CD4-positive, alpha-beta memory T cell (primary cell): ENCODE data around the gene CAP2. TPM values are rescaled to one million over a fixed set of nuclear protein-coding genes. Genes with fewer than 3 reads are reported as not detected.

Experiments
- CTCF ChIA-PET: fragments of 350-600 bp; sonication (Branson Sonifier 250); formaldehyde crosslinking; loops from one replicate; lab custom pipeline; 2021; ENCODE audit warnings: inconsistent platforms; ENCODE audit not compliant: partially characterized antibody; lab: Charles Lee
- POLR2A ChIA-PET: fragments of 350-600 bp; sonication (Branson Sonifier 250); formaldehyde crosslinking; loops from one replicate; lab custom pipeline; 2021; ENCODE audit not compliant: partially characterized antibody; lab: Charles Lee
- DNase-seq, 5 donors: peaks; one replicate each; pipeline versions ENCODE4 v3.0.0 to v3.0.0-alpha.2; 2020 to 2022; ENCODE audit warnings: mixed read lengths in 1 of 5
- H3K27ac ChIP-seq: one replicate; pipeline ENCODE4 v1.7.0; 2013; ENCODE audit warnings: low read depth, low read length
- H3K27me3 ChIP-seq: 2 replicates; pipeline ENCODE4 v1.7.0; 2013; ENCODE audit warnings: mild to moderate bottlenecking, low read length, moderate library complexity; ENCODE audit not compliant: insufficient read depth
- H3K36me3 ChIP-seq: 2 replicates; pipeline ENCODE4 v1.7.0; 2013; ENCODE audit warnings: mild to moderate bottlenecking, low read length, moderate library complexity; ENCODE audit not compliant: insufficient read depth
- H3K4me1 ChIP-seq: 2 replicates; pipeline ENCODE4 v1.7.0; 2013; ENCODE audit warnings: mild to moderate bottlenecking, low read length, moderate library complexity; ENCODE audit not compliant: insufficient read depth
- H3K4me3 ChIP-seq, 2 donors: one replicate each; pipeline ENCODE4 v1.7.0; 2013; ENCODE audit warnings: low read length in 2 of 2, mild to moderate bottlenecking in 1 of 2
- H3K9me3 ChIP-seq, 2 donors: one replicate each; pipeline ENCODE4 v1.7.0; 2013; ENCODE audit warnings: low read length in 2 of 2, control low read depth in 1 of 2; ENCODE audit not compliant: control insufficient read depth in 1 of 2
- H3K27ac Mint-ChIP-seq, 7 donors: one replicate each; pipeline ENCODE4 v1.8.0; 2020 to 2021; ENCODE audit warnings: mixed read lengths in 7 of 7, mild to moderate bottlenecking in 6 of 7, inconsistent platforms in 3 of 7, moderate library complexity in 3 of 7
- H3K27me3 Mint-ChIP-seq, 2 donors: one replicate each; pipeline ENCODE4 v1.8.0; 2020 to 2021; ENCODE audit warnings: mixed read lengths in 2 of 2
- H3K36me3 Mint-ChIP-seq, 2 donors: one replicate each; pipeline ENCODE4 v1.8.0; 2020 to 2021; ENCODE audit warnings: mixed read lengths in 2 of 2, inconsistent platforms in 1 of 2, mild to moderate bottlenecking in 1 of 2
- H3K4me1 Mint-ChIP-seq, 4 donors: one replicate each; pipeline ENCODE4 v1.8.0; 2020 to 2021; ENCODE audit warnings: mixed read lengths in 4 of 4, mild to moderate bottlenecking in 1 of 4
- H3K4me3 Mint-ChIP-seq, 8 donors: one replicate each; pipeline ENCODE4 v1.8.0; 2020 to 2021; ENCODE audit warnings: mixed read lengths in 8 of 8, mild to moderate bottlenecking in 7 of 8, moderate library complexity in 6 of 8, inconsistent platforms in 3 of 8
- H3K9me3 Mint-ChIP-seq, 8 donors: one replicate each; pipeline ENCODE4 v1.8.0; 2020 to 2021; ENCODE audit warnings: mixed read lengths in 8 of 8, mild to moderate bottlenecking in 5 of 8, inconsistent platforms in 3 of 8, moderate library complexity in 1 of 8
- intact Hi-C: fragments of 100-400 bp; cut with micrococcal nuclease; formaldehyde crosslinking; loops from one replicate; pipeline ENCODE4 v1.15.1; 2023
- polyA plus RNA-seq, 2 donors: library from polyadenylated mRNA; unstranded; fragments of 300-500 nt; fragmentation: Illumina TruSeq; gene quantifications; one replicate each; pipeline ENCODE4 v1.2.3, GENCODE V29; 2021
- total RNA-seq, 2 experiments: library from RNA; stranded (reverse); gene quantifications; one replicate each; pipeline ENCODE4 v1.2.3, GENCODE V29; 2021

The CAP2 gene
- total and polyA plus RNA-seq, 4 experiments from 2014 or later: not detected

DNA sequence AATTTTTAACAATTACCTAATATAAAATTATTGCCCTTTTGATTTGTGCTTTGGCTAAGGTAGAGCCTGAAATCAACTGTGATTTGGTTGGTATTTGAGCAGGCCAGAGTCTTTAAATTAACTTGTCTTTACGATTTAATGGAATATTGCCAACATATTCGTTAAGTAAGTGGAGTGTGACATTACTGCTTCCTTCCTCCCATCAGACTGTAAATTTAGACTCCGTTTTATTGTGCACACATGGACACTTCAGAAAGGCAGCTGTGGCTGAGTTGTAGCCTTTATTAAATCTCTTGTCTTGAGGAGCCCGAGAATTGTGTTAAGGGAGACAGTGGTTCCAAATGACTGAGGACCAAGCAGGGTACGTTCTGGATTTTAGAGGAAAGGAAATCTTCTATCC, 57.4 kb downstream of the CAP2 start:
- Histone ChIP-seq H3K9me3 (no peaks in the 10 kb centered on the region), H3K4me3 (no peak overlapping the region), H3K27me3 (no peaks in the 10 kb centered on the region), H3K36me3 (no peaks in the 10 kb centered on the region), H3K27ac (no peak overlapping the region), H3K4me1 (no peaks in the 10 kb centered on the region)
- POLR2A ChIA-PET: no interaction called here
- H3K27me3 Mint-ChIP-seq: peaks cover 11 to 13% of the 10 kb centered on the region in 2 donors
- CTCF ChIA-PET: no interaction called here
- H3K4me1 Mint-ChIP-seq: no peaks in the 10 kb centered on the region
- H3K9me3 Mint-ChIP-seq: peaks cover 0 to 7% (median 0%) of the 10 kb centered on the region in 8 donors
- H3K4me3 Mint-ChIP-seq: no peak overlapping the region
- no peak overlapping the region for H3K27ac Mint-ChIP-seq
- H3K36me3 Mint-ChIP-seq: no peaks in the 10 kb centered on the region
- intact Hi-C loops: no loop called here
- DNase-seq: no peak

DNA sequence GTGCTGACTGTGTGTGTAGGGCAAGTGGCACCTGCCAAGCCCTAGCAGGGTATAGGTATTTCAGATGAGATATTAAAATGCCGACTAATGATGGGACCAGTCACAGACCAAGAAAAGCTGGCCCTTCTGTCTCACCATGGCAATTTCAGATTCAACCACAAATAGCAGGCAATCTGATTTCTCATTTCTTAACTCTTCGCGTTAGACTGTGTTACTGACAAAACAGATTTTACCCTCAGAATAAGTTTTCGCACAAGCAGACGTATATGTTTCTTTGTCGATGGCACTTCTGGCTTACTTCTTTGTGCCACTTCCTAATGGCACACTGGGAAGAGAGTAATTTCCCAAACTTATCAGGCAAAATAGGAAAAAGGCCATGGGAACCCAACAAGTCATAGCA, 58.7 kb downstream of the CAP2 start:
- H3K27me3 ChIP-seq: no peaks in the 10 kb centered on the region
- ChIA-PET POLR2A (no interaction called here), CTCF (no interaction called here)
- no peak overlapping the region for H3K4me3 ChIP-seq
- H3K36me3 Mint-ChIP-seq: no peaks in the 10 kb centered on the region
- no peak for DNase-seq
- no peaks in the 10 kb centered on the region for H3K4me1 ChIP-seq
- no peaks in the 10 kb centered on the region for H3K36me3 ChIP-seq
- no peaks in the 10 kb centered on the region for H3K4me1 Mint-ChIP-seq
- peaks cover 0 to 8% (median 0%) of the 10 kb centered on the region in 8 donors for H3K9me3 Mint-ChIP-seq
- no peak overlapping the region for H3K27ac Mint-ChIP-seq
- intact Hi-C loops: no loop called here
- no peaks in the 10 kb centered on the region for H3K9me3 ChIP-seq
- H3K4me3 Mint-ChIP-seq: no peak overlapping the region
- H3K27ac ChIP-seq: no peak overlapping the region
- peaks cover 14 to 17% of the 10 kb centered on the region in 2 donors for H3K27me3 Mint-ChIP-seq

DNA sequence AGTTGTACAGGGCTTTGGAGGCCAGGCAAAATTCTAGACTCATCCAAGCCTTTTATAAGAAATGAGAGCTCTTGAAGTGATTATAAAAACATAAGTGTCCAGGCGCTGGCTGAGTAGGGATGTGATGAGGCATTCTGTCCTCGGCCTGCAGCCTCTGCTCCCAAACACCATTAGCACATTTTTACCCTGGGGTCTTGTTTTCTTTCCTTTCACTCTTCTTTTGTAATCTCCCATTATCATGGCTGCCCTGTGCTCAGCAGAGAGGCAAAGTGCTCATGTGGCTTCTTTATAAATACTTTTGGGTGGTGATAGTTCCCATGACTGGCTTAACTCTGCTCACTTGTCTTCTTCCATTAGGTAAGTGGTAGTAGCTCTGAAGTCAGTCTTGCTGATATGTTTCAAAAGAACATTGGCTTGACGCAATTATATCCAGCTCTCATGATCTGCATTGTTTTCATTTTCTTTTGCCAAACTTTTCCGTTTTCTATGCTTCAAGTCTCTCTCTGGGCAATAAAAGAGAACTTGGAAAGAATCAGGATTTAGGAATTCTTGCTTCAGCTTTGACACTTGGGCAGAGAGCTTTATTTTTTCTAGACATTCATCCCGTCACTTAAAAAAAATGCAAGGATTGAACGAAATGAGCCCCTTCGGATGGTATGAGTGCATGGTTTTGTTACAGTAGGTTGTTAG, 61.1 kb downstream of the CAP2 start:
- Mint-ChIP-seq H3K27me3 (peaks cover 18% of the 10 kb centered on the region in 2 donors), H3K36me3 (no peaks in the 10 kb centered on the region)

DNA sequence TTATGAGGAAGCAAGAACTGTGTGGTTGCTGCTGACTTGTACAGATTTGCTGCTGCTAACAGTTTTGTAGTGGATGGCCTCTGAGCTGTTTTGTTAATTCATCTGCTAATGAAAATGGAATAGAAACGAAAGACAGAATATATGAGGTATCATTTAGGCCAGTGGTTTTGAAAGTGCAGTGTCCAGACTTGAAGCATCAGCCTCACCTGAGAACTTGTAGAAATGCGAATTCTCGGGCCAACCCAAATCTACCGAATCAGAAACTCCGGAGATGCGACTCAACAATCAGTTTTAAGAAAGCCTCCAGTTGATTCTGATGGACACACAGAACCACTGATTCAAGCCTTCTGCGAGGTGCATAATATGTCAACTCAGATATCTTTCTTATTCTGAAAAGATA, 62.5 kb downstream of the CAP2 start:
- no peaks in the 10 kb centered on the region for H3K36me3 ChIP-seq
- H3K9me3 ChIP-seq: no peaks in the 10 kb centered on the region
- H3K36me3 Mint-ChIP-seq: no peaks in the 10 kb centered on the region
- CTCF ChIA-PET: no interaction called here
- no peak overlapping the region for H3K27ac Mint-ChIP-seq
- intact Hi-C loops: no loop called here
- H3K4me1 Mint-ChIP-seq: no peaks in the 10 kb centered on the region
- H3K4me1 ChIP-seq: no peaks in the 10 kb centered on the region
- H3K27me3 Mint-ChIP-seq: peaks cover 18% of the 10 kb centered on the region in 2 donors
- POLR2A ChIA-PET: no interaction called here
- DNase-seq: no peak
- no peak overlapping the region for H3K27ac ChIP-seq
- no peak overlapping the region for H3K4me3 Mint-ChIP-seq
- no peak overlapping the region for H3K4me3 ChIP-seq
- H3K27me3 ChIP-seq: no peaks in the 10 kb centered on the region
- peaks cover 0 to 8% (median 0%) of the 10 kb centered on the region in 8 donors for H3K9me3 Mint-ChIP-seq

More for the DNA sequence above, 61.1 kb downstream of the CAP2 start:
- H3K27me3 ChIP-seq: no peaks in the 10 kb centered on the region
- peaks cover 0 to 8% (median 0%) of the 10 kb centered on the region in 8 donors for H3K9me3 Mint-ChIP-seq
- intact Hi-C loops: no loop called here
- H3K4me1 ChIP-seq: no peaks in the 10 kb centered on the region
- ChIA-PET POLR2A (no interaction called here), CTCF (no interaction called here)
- H3K36me3 ChIP-seq: no peaks in the 10 kb centered on the region
- no peak overlapping the region for H3K27ac Mint-ChIP-seq
- H3K27ac ChIP-seq: no peak overlapping the region
- H3K4me1 Mint-ChIP-seq: no peaks in the 10 kb centered on the region
- no peak overlapping the region for H3K4me3 ChIP-seq
- DNase-seq: no peak
- no peak overlapping the region for H3K4me3 Mint-ChIP-seq
- no peaks in the 10 kb centered on the region for H3K9me3 ChIP-seq

DNA sequence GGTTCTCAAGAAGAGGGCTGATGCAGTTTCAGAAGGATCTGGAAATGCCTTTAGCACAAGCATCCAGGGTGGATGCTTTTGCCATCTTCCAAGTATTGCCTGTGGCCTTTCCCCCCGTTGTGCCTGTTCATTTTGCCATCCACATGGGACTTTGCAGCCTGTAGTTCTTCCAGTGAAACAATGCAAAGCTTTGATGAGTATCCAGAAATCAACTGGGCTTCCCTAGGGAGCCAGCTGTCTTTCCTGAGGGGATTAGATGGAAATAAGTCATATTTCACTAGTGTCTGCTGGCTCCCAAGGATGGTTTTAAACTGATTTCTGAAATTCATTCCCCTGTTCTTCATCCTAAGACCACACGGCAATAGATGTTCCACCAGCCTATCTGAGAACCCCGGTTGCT, 63.3 kb downstream of the CAP2 start:
- no peaks in the 10 kb centered on the region for H3K4me1 Mint-ChIP-seq
- H3K27me3 ChIP-seq: no peaks in the 10 kb centered on the region
- no peaks in the 10 kb centered on the region for H3K4me1 ChIP-seq
- peaks cover 0 to 8% (median 0%) of the 10 kb centered on the region in 8 donors for H3K9me3 Mint-ChIP-seq
- CTCF ChIA-PET: no interaction called here
- POLR2A ChIA-PET: no interaction called here
- H3K36me3 Mint-ChIP-seq: no peaks in the 10 kb centered on the region
- intact Hi-C loops: no loop called here
- H3K27ac Mint-ChIP-seq: no peak overlapping the region
- no peaks in the 10 kb centered on the region for H3K9me3 ChIP-seq
- H3K4me3 Mint-ChIP-seq: no peak overlapping the region
- H3K27me3 Mint-ChIP-seq: peaks cover 17 to 18% of the 10 kb centered on the region in 2 donors
- H3K27ac ChIP-seq: no peak overlapping the region
- no peak overlapping the region for H3K4me3 ChIP-seq
- DNase-seq: no peak
- no peaks in the 10 kb centered on the region for H3K36me3 ChIP-seq

DNA sequence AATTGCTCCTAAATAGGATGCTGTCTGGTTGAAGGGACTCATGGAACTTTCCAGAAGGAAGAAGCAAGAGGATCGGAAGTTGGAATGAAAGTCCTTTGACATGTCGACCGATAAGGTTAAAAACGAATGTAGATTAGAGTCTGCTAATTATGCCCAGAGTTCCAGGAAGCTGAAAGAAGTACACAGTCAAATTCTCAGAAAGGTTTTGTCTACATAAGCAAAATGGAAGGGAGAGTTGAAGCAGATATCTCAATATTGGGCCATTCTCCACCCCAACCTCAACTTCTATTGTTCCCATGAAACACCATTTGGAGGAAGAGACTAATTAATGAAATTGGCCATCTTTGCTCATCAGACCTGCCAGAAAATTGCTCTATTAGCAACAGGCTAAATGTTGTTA, 64.0 kb downstream of the CAP2 start:
- H3K27ac ChIP-seq: no peak overlapping the region
- Mint-ChIP-seq H3K27ac (no peak overlapping the region), H3K36me3 (no peaks in the 10 kb centered on the region), H3K4me1 (no peaks in the 10 kb centered on the region), H3K9me3 (peaks cover 0 to 6% (median 0%) of the 10 kb centered on the region in 8 donors), H3K4me3 (no peak overlapping the region), H3K27me3 (peaks cover 17 to 18% of the 10 kb centered on the region in 2 donors)
- H3K4me3 ChIP-seq: no peak overlapping the region
- H3K27me3 ChIP-seq: no peaks in the 10 kb centered on the region
- H3K4me1 ChIP-seq: no peaks in the 10 kb centered on the region
- no peaks in the 10 kb centered on the region for H3K36me3 ChIP-seq
- POLR2A ChIA-PET: no interaction called here
- intact Hi-C loops: no loop called here
- CTCF ChIA-PET: no interaction called here
- H3K9me3 ChIP-seq: no peaks in the 10 kb centered on the region
- DNase-seq: no peak

DNA sequence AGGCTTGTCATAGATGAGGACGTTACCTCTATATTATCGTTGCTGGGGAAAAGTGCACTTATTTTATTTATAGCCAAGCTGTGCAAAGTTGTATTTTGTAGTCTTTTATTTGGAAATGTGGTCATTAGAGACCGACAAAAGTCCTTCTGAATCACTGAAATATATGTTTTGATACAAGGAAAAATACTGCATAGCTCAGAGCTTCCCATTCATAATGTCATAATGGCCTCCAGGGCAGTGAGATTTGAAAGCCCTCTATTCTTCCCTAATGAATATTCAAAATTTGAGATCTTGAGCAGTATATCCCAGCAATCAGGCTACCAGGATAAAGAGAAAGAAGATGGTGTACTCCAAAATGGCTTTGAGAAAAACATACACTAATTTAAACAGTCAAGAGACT, 64.6 kb downstream of the CAP2 start:
- Histone ChIP-seq H3K36me3 (no peaks in the 10 kb centered on the region), H3K4me1 (no peaks in the 10 kb centered on the region), H3K9me3 (no peaks in the 10 kb centered on the region), H3K27me3 (no peaks in the 10 kb centered on the region), H3K27ac (no peak overlapping the region), H3K4me3 (no peak overlapping the region)
- intact Hi-C loops: no loop called here
- H3K4me3 Mint-ChIP-seq: no peak overlapping the region
- H3K27ac Mint-ChIP-seq: no peak overlapping the region
- POLR2A ChIA-PET: no interaction called here
- no peaks in the 10 kb centered on the region for H3K4me1 Mint-ChIP-seq
- no peaks in the 10 kb centered on the region for H3K36me3 Mint-ChIP-seq
- peaks cover 0 to 5% (median 0%) of the 10 kb centered on the region in 8 donors for H3K9me3 Mint-ChIP-seq
- no peak for DNase-seq
- peaks cover 15 to 16% of the 10 kb centered on the region in 2 donors for H3K27me3 Mint-ChIP-seq
- CTCF ChIA-PET: interaction anchor here (0.6 kb wide), 1 partner anchor 954 kb away, joined by 3 read pairs; no protein-coding TSS in a partner anchor
